PC-9 (cell line): ENCODE data around the gene IGF2BP1. TPM values are rescaled to one million over a fixed set of nuclear protein-coding genes. Genes with fewer than 3 reads are reported as not detected.

Source experiments
- BruUV-seq: library from RNA; stranded (reverse); fragments of 400-500 nt; replicated peaks from 2 replicates; lab custom pipeline; 2021; lab: Mats Ljungman, UMichigan
- CTCF ChIA-PET: fragments of 300-600 bp; sonication (Branson Sonifier 250); formaldehyde crosslinking; loops from one replicate; lab custom pipeline; 2022; ENCODE audit warnings: antibody characterized with exemption; lab: Charles Lee
- POLR2A ChIA-PET: fragments of 300-600 bp; sonication (Branson Sonifier 250); formaldehyde crosslinking; loops from one replicate; lab custom pipeline; 2022; ENCODE audit warnings: antibody characterized with exemption; ENCODE audit not compliant: unreplicated experiment; lab: Charles Lee
- DNase-seq, 2 experiments: peaks; one replicate each; pipeline versions ENCODE4 v3.0.0 to v3.0.0-alpha.2; 2015 to 2022; ENCODE audit warnings: mixed read lengths in 1 of 2
- H2AFZ ChIP-seq: fragments of 200-600 bp; sonication (generic); 2 replicates; pipeline ENCODE4 v1.8.1; 2017; ENCODE audit warnings: antibody characterized with exemption
- H3F3A ChIP-seq: fragments of 200-600 bp; sonication (generic); 2 replicates; pipeline ENCODE4 v1.8.1; 2017; ENCODE audit warnings: antibody characterized with exemption, mild to moderate bottlenecking, low read depth; ENCODE audit not compliant: insufficient read depth
- H3K27ac ChIP-seq: fragments of 200-600 bp; sonication (generic); 2 replicates; pipeline ENCODE4 v1.6.1; 2016; ENCODE audit warnings: mixed run types
- H3K27me3 ChIP-seq: fragments of 200-600 bp; sonication (generic); 2 replicates; pipeline ENCODE4 v1.6.1; 2016; ENCODE audit warnings: low read depth, mixed run types; ENCODE audit not compliant: insufficient read depth
- H3K36me3 ChIP-seq: fragments of 200-600 bp; sonication (generic); 2 replicates; pipeline ENCODE4 v1.6.1; 2016; ENCODE audit warnings: low read depth, mixed run types
- H3K4me1 ChIP-seq: fragments of 200-600 bp; sonication (generic); replicated peaks from 2 replicates; pipeline ENCODE4 v1.6.1; 2016; ENCODE audit warnings: mixed run types; ENCODE audit not compliant: insufficient read depth
- H3K4me2 ChIP-seq: fragments of 200-600 bp; sonication (generic); 2 replicates; pipeline ENCODE4 v1.6.1; 2017; ENCODE audit warnings: mixed run types
- H3K4me3 ChIP-seq: fragments of 200-600 bp; sonication (generic); 2 replicates; pipeline ENCODE4 v1.6.1; 2016; ENCODE audit warnings: mixed run types
- H3K79me2 ChIP-seq: fragments of 200-600 bp; sonication (generic); 2 replicates; pipeline ENCODE4 v1.6.1; 2017; ENCODE audit warnings: low read depth, mixed run types
- H3K9me2 ChIP-seq: fragments of 200-600 bp; sonication (generic); 2 replicates; pipeline ENCODE4 v1.8.1; 2017; ENCODE audit warnings: mild to moderate bottlenecking; ENCODE audit not compliant: insufficient read depth
- H3K9me3 ChIP-seq: fragments of 200-600 bp; sonication (generic); 2 replicates; pipeline ENCODE4 v1.8.1; 2016; ENCODE audit warnings: low read depth; ENCODE audit not compliant: insufficient read depth
- H4K20me1 ChIP-seq: fragments of 200-600 bp; sonication (generic); 2 replicates; pipeline ENCODE4 v1.8.1; 2017; ENCODE audit not compliant: insufficient read depth
- CTCF ChIP-seq: fragments of 200-600 bp; sonication (generic); conservative IDR thresholded peaks from 2 replicates; pipeline ENCODE4 v1.6.1; 2017; ENCODE audit warnings: mixed run types, antibody characterized with exemption, mild to moderate bottlenecking, moderate library complexity
- EZH2 ChIP-seq: fragments of 200-600 bp; sonication (generic); IDR thresholded peaks from 2 replicates; pipeline ENCODE4 v1.8.0; 2017; ENCODE audit warnings: antibody characterized with exemption, low read depth
- intact Hi-C: fragments of 100-400 bp; cut with micrococcal nuclease; formaldehyde crosslinking; loops from one replicate; pipeline ENCODE4 v1.10.0; 2022; ENCODE audit not compliant: unreplicated experiment
- total RNA-seq: library from RNA; stranded (reverse); gene quantifications from 2 replicates; pipeline ENCODE4 v1.2.3, GENCODE V29; 2021

The IGF2BP1 gene
- total RNA-seq, 1 experiment from 2014 or later, result 57.4 TPM

DNA sequence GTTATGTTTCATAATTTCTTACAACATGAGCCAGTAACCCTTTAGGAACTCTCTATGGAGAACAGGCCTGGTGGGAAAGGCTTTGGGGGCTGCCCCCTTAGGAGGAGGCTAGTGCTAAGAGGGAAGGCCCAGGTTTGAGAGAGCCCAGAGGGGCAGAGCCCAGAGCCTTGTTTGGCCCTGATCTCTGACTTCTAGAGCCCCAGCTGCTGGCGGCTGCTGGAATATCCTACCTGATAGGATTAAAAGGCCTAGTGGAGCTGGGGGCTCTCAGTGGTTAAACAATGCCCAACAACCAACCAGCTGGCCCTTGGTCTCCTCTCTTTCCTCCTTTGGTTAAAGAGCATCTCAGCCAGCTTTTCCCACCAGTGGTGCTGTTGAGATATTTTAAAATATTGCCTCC lies 54.1 kb downstream of the IGF2BP1 start:
- ChIA-PET CTCF (interaction anchor here (0.5 to 0.6 kb wide), 2 partner anchors 19 kb away, joined by 3 to 4 read pairs; no protein-coding TSS in a partner anchor), POLR2A (no interaction called here)
- Histone ChIP-seq H3K9me3 (no peaks in the 10 kb centered on the region), H2AFZ (no peak overlapping the region), H3K4me3 (no peak overlapping the region), H3F3A (0 out of 2 replicates have a peak, but pooled peaks cover 7% of the 10 kb centered on the region), H3K79me2 (no peaks in the 10 kb centered on the region), H3K27ac (no peak overlapping the region), H3K9me2 (no peaks in the 10 kb centered on the region), H3K36me3 (peaks cover 12% of the 10 kb centered on the region), H4K20me1 (no peaks in the 10 kb centered on the region; the same call in 1 of the 2 replicates), H3K4me1 (no peaks in the 10 kb centered on the region), H3K4me2 (no peak overlapping the region), H3K27me3 (no peaks in the 10 kb centered on the region)
- TF ChIP-seq EZH2 (no peak), CTCF (no peak)
- DNase-seq, result no peak
- intact Hi-C loops, result no loop called here
- BruUV-seq, result no TSS peak

DNA sequence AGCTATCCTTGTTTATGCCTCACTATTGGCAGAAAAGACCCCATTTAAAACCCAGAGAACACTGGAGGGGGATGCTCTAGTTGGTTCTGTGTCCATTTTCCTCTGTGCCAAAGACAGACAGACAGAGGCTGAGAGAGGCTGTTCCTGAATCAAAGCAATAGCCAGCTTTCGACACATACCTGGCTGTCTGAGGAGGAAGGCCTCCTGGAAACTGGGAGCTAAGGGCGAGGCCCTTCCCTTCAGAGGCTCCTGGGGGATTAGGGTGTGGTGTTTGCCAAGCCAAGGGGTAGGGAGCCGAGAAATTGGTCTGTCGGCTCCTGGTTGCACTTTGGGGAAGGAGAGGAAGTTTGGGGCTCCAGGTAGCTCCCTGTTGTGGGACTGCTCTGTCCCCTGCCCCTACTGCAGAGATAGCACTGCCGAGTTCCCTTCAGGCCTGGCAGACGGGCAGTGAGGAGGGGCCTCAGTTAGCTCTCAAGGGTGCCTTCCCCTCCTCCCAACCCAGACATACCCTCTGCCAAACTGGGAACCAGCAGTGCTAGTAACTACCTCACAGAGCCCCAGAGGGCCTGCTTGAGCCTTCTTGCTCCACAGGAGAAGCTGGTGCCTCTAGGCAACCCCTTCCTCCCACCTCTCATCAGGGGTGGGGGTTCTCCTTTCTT lies 56.1 kb downstream of the IGF2BP1 start:
- no peak for TF ChIP-seq CTCF
- no peak for TF ChIP-seq EZH2
- POLR2A ChIA-PET, result no interaction called here

DNA sequence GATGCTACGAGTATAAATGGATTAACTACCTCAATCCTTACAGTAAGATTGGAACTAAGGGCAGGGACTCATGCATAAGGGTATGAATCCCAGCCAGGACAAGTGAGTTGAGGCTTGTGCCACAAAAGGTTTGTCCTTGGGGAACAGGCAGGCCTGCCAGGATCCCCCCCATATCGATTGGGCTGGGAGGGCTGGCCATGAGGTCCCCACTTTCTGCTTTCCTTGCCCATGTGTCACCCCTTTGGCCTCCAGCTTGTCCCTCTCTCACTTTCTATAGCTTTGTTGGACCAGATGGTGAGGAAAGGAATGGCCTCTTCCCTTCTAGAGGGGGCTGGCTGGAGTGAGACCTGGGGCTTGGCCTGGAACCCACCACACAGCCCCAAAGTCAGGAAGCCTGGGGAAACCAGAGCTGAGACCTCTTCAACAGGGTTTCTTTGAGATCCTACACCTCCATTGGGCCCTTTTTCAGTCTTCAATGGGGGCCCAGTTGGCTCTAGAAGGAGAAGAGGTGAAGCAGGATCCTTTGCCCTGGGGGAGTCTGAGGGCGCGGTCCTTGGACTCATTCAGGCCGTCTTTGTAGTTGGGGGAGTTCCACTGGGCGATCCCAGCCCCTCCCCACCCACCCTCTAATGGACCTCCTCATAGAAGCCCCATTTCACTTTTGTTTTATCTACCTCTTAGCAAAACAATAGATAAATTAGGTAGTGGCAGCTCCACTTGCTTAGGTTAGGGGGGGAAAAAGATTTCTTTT lies 57.3 kb downstream of the IGF2BP1 start:
- no peaks in the 10 kb centered on the region for H3K9me2 ChIP-seq
- intact Hi-C loops, result no loop called here
- no peak overlapping the region for H3K4me2 ChIP-seq
- H4K20me1 ChIP-seq, result no peaks in the 10 kb centered on the region
- no peaks in the 10 kb centered on the region; the same call in 1 of the 2 replicates for H3K36me3 ChIP-seq
- H3F3A ChIP-seq, result 0 out of 2 replicates have a peak, but pooled peaks cover 20% of the 10 kb centered on the region
- no peak overlapping the region for H3K4me3 ChIP-seq
- no TSS peak for BruUV-seq
- no peak overlapping the region for H2AFZ ChIP-seq
- POLR2A ChIA-PET, result no interaction called here
- no peaks in the 10 kb centered on the region for H3K4me1 ChIP-seq
- no peaks in the 10 kb centered on the region for H3K79me2 ChIP-seq
- H3K9me3 ChIP-seq, result no peaks in the 10 kb centered on the region
- H3K27ac ChIP-seq, result no peak overlapping the region
- no peak for TF ChIP-seq EZH2
- TF ChIP-seq CTCF, result no peak
- CTCF ChIA-PET, result no interaction called here
- DNase-seq, result no peak
- H3K27me3 ChIP-seq, result no peaks in the 10 kb centered on the region

More for the DNA sequence above, 56.1 kb downstream of the IGF2BP1 start:
- no TSS peak for BruUV-seq
- H3K4me2 ChIP-seq, result no peak overlapping the region
- H3K36me3 ChIP-seq, result peaks cover 7% of the 10 kb centered on the region; the same call in 1 of the 2 replicates
- no peaks in the 10 kb centered on the region for H3K9me2 ChIP-seq
- intact Hi-C loops, result no loop called here
- DNase-seq, result no peak
- H3K9me3 ChIP-seq, result no peaks in the 10 kb centered on the region
- H2AFZ ChIP-seq, result no peak overlapping the region
- no peak overlapping the region for H3K4me3 ChIP-seq
- H3K27ac ChIP-seq, result no peak overlapping the region
- H3F3A ChIP-seq, result 0 out of 2 replicates have a peak, but pooled peaks cover 10% of the 10 kb centered on the region
- no peaks in the 10 kb centered on the region for H4K20me1 ChIP-seq
- H3K4me1 ChIP-seq, result no peaks in the 10 kb centered on the region
- H3K27me3 ChIP-seq, result no peaks in the 10 kb centered on the region
- CTCF ChIA-PET, result no interaction called here
- H3K79me2 ChIP-seq, result no peaks in the 10 kb centered on the region
